BLaER1 (cell line): Measurements from ENCODE around the gene C10orf120.

ENCODE experiments used
- H3K27ac ChIP-seq: shearing (Covaris generic); formaldehyde crosslinking; 2 replicates; pipeline ENCODE4 v1.8.1; 2022
- H3K27me3 ChIP-seq: shearing (Covaris generic); formaldehyde crosslinking; 2 replicates; pipeline ENCODE4 v1.8.1; 2022
- H3K36me3 ChIP-seq: shearing (Covaris generic); formaldehyde crosslinking; 2 replicates; pipeline ENCODE4 v1.8.1; 2022
- H3K4me1 ChIP-seq: shearing (Covaris generic); formaldehyde crosslinking; 2 replicates; pipeline ENCODE4 v1.8.1; 2022
- H3K4me2 ChIP-seq: shearing (Covaris generic); formaldehyde crosslinking; 2 replicates; pipeline ENCODE4 v1.8.1; 2022
- H3K4me3 ChIP-seq: shearing (Covaris generic); formaldehyde crosslinking; 2 replicates; pipeline ENCODE4 v1.8.1; 2022
- H3K9ac ChIP-seq: shearing (Covaris generic); formaldehyde crosslinking; 2 replicates; pipeline ENCODE4 v1.8.1; 2022
- H3K9me3 ChIP-seq: shearing (Covaris generic); formaldehyde crosslinking; 2 replicates; pipeline ENCODE4 v1.8.1; 2022
- H4K20me1 ChIP-seq: shearing (Covaris generic); formaldehyde crosslinking; 2 replicates; pipeline ENCODE4 v1.8.1; 2022
- Cebpa-rat ChIP-seq: shearing (Covaris generic); IDR thresholded peaks from 2 replicates; pipeline ENCODE4 v1.8.1; 2022

C10orf120 gene

DNA sequence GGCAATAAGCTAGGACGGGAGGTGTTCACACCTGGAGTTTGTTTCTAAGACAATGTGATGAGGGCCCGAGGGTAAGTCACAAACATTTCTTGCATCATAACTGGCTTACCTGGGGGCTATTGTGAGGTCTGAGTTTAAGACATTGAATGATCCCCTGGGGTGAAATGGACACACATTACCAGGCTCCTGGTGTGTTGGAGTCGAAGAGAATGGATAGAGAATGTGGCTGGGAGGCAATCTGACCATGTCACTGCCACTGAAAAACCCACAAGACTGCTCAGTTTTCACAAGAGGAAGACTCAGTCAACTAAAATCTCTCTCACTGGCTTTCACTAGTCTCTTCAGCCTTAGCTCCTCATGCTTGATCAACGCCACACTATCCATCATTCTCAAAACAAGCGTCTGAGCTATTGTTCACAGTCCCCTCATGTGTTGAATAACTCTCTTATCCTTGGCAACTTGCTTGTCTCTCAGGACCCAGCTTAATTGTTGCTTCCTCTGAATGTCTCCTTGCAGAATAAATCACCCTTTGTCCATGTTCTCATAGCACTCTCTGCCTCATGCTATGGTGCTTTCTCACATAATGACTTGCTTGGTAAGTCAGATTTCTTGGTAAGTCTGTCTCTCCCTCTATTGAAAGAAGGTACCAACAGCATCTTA, at the start of gene C10orf120:
Gene C10orf120 (minus strand): TSS at position 51 of the 660 bp plus-strand sequence. CDS start 56 bp downstream, outside the sequence.
- Histone ChIP-seq H4K20me1 (no peaks in the 10 kb centered on the region), H3K4me1 (peaks cover 7% of the 10 kb centered on the region), H3K9ac (no peak within 1 kb of the TSS), H3K9me3 (no peaks in the 10 kb centered on the region), H3K4me3 (no peak within 1 kb of the TSS), H3K4me2 (no peak within 1 kb of the TSS), H3K27ac (no peak within 1 kb of the TSS), H3K36me3 (no peaks in the 10 kb centered on the region), H3K27me3 (no peaks in the 10 kb centered on the region)
- TF ChIP-seq Cebpa-rat, result no peak

- H3K4me1 ChIP-seq, result no peaks in the 10 kb centered on the region
- no peak overlapping the region for H3K9ac ChIP-seq
- H3K4me2 ChIP-seq, result no peak overlapping the region
- H3K27me3 ChIP-seq, result no peaks in the 10 kb centered on the region
- H3K27ac ChIP-seq, result no peak overlapping the region
- no peaks in the 10 kb centered on the region for H4K20me1 ChIP-seq
- H3K9me3 ChIP-seq, result no peaks in the 10 kb centered on the region
- H3K4me3 ChIP-seq, result no peak overlapping the region
- no peaks in the 10 kb centered on the region for H3K36me3 ChIP-seq
- no peak for TF ChIP-seq Cebpa-rat
Measured at GRCh38 chr10:122748496-122748895, 48.9 kb upstream of the C10orf120 start.

- H3K4me2 ChIP-seq, result no peak overlapping the region
- H3K36me3 ChIP-seq, result no peaks in the 10 kb centered on the region
- no peaks in the 10 kb centered on the region for H3K9me3 ChIP-seq
- H3K4me1 ChIP-seq, result no peaks in the 10 kb centered on the region
- H3K27ac ChIP-seq, result no peak overlapping the region
- no peaks in the 10 kb centered on the region for H4K20me1 ChIP-seq
- TF ChIP-seq Cebpa-rat, result no peak
- no peak overlapping the region for H3K9ac ChIP-seq
- H3K4me3 ChIP-seq, result no peak overlapping the region
- no peaks in the 10 kb centered on the region for H3K27me3 ChIP-seq
Measured at GRCh38 chr10:122746408-122746807, 46.8 kb upstream of the C10orf120 start.

DNA sequence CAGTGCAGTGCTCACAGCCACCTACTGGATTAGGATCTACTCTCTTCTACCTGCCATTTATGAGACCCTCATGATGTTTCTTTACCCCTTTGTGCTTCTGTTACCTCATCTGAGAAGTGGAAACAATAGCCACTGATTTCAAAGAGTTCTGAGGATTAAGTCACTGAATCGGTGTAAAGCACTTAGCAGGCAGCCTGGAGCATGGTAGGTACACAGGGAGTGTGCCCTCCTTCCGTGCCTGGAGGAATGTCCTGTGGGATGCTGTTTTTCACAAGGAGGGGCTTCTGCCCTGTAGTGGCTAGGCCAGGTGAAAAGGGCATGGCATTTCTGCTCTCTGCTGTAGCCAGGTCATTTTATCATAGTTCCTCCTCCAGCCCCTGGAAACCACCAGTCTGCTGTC, 44.6 kb upstream of the C10orf120 start:
- TF ChIP-seq Cebpa-rat, result no peak
- no peaks in the 10 kb centered on the region for H3K27me3 ChIP-seq

GRCh38 chr10:122740640-122741039, 41.0 kb upstream of the C10orf120 start:
- no peak for TF ChIP-seq Cebpa-rat
- Histone ChIP-seq H4K20me1 (no peaks in the 10 kb centered on the region), H3K27ac (no peak overlapping the region), H3K9me3 (no peaks in the 10 kb centered on the region), H3K4me1 (peaks cover 4% of the 10 kb centered on the region; the same call in 1 of the 2 replicates), H3K4me2 (no peak overlapping the region), H3K9ac (no peak overlapping the region), H3K4me3 (no peak overlapping the region), H3K27me3 (no peaks in the 10 kb centered on the region), H3K36me3 (no peaks in the 10 kb centered on the region)

More for the DNA sequence above, 44.6 kb upstream of the C10orf120 start:
- no peak overlapping the region for H3K27ac ChIP-seq
- H3K4me1 ChIP-seq, result no peaks in the 10 kb centered on the region
- no peaks in the 10 kb centered on the region for H3K36me3 ChIP-seq
- no peak overlapping the region for H3K9ac ChIP-seq
- no peaks in the 10 kb centered on the region for H4K20me1 ChIP-seq
- H3K9me3 ChIP-seq, result no peaks in the 10 kb centered on the region
- H3K4me3 ChIP-seq, result no peak overlapping the region
- no peak overlapping the region for H3K4me2 ChIP-seq

DNA sequence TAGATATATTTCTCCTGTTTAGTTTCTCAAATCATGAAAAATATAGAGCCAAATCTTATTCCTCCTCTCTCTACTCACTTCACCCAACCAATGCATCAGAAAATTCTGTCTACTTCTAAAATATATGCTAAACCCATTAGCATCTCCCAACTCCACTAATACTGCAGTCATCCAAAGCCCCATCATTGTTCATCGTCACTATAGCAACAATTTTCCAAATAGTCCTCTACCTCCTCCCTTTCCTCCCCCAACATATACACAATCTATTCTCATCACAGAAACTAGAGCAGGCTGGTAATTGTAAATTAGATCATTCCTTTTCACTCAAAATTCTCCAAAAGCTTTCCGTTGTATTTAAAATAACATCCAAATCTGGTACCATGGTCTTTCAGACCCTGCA, 38.4 kb upstream of the C10orf120 start:
- Histone ChIP-seq H3K4me3 (no peak overlapping the region), H3K4me1 (peaks cover 4% of the 10 kb centered on the region; the same call in 1 of the 2 replicates), H3K27me3 (no peaks in the 10 kb centered on the region), H3K4me2 (no peak overlapping the region), H3K9me3 (no peaks in the 10 kb centered on the region), H3K9ac (no peak overlapping the region), H3K36me3 (no peaks in the 10 kb centered on the region), H3K27ac (no peak overlapping the region), H4K20me1 (no peaks in the 10 kb centered on the region)
- TF ChIP-seq Cebpa-rat, result no peak

DNA sequence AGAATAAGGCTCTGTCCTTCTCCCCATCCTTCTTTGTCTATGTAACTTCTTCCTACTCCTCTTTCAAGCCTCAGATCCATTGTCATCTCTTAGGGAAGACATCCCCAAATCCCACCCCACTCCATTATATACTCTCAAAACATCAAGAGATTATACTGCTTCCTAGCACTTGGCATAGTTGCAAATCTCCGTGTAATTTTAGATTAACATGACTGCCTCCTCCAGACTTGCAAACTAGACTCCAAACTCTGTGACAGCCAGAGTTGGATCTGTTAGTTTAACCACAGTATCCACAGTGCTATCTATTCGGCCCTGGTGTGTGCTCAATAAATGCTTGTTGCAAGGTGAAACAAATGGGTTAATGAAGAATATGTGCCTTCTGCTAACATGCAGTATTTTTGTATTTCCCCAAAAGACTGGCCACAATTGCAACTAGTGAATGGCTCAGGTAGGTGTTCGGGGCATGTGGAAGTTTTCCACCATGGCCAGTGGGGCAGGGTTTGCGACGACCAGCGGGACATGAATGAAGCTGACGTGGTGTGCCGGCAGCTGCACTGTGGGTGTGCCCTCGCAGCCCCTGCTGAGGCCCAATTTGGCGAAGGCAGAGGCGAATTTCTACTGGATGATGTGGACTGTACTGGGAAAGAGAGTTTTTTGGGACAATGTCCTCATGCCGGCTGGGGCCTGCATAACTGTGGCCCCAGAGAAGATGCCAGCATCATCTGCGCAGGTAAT, 34.5 kb upstream of the C10orf120 start:
- no peaks in the 10 kb centered on the region for H3K27me3 ChIP-seq
- H3K9me3 ChIP-seq, result no peaks in the 10 kb centered on the region
- TF ChIP-seq Cebpa-rat, result no peak
- H3K4me2 ChIP-seq, result no peak overlapping the region
- H3K4me3 ChIP-seq, result no peak overlapping the region
- no peak overlapping the region for H3K27ac ChIP-seq
- no peak overlapping the region for H3K9ac ChIP-seq
- no peaks in the 10 kb centered on the region for H4K20me1 ChIP-seq
- H3K36me3 ChIP-seq, result no peaks in the 10 kb centered on the region
- peaks cover 37% of the 10 kb centered on the region for H3K4me1 ChIP-seq

DNA sequence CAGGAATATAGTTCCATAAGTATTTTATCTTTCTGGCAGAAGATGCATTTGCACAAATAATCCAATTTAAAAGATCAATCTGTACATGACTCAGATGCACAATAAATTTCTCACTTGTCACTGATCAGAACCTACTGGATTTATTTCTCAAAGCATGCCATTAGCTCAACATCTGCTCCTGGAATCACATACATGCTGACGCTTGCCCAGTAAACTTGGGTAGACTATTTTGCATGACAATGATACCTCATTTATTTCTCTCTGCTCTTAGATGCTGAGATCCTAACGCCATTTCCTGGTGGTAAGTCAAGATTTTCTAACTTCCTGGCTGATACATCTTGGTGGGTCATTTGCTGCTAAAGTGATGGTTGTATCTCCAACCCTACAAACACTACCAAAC, 33.8 kb upstream of the C10orf120 start:
- Histone ChIP-seq H3K4me1 (peaks cover 43% of the 10 kb centered on the region), H3K9ac (no peak overlapping the region), H3K27me3 (no peaks in the 10 kb centered on the region), H3K4me3 (no peak overlapping the region), H4K20me1 (no peaks in the 10 kb centered on the region), H3K9me3 (no peaks in the 10 kb centered on the region), H3K36me3 (no peaks in the 10 kb centered on the region), H3K4me2 (no peak overlapping the region), H3K27ac (no peak overlapping the region)
- TF ChIP-seq Cebpa-rat, result no peak

- peak overlapping the region; percentile 42 for H3K9ac ChIP-seq
- H3K27ac ChIP-seq, result peak overlapping the region; percentile 82
- peak overlapping the region; percentile 87 for H3K4me2 ChIP-seq
- no peak for TF ChIP-seq Cebpa-rat
- no peaks in the 10 kb centered on the region for H4K20me1 ChIP-seq
- peaks cover 63% of the 10 kb centered on the region for H3K4me1 ChIP-seq
- no peaks in the 10 kb centered on the region for H3K9me3 ChIP-seq
- H3K36me3 ChIP-seq, result no peaks in the 10 kb centered on the region
- H3K4me3 ChIP-seq, result peak overlapping the region; percentile 46
- H3K27me3 ChIP-seq, result no peaks in the 10 kb centered on the region
Measured at GRCh38 chr10:122730238-122730637, 30.6 kb upstream of the C10orf120 start.

GRCh38 chr10:122729126-122729525, 29.5 kb upstream of the C10orf120 start:
- Histone ChIP-seq H3K9me3 (no peaks in the 10 kb centered on the region), H3K36me3 (no peaks in the 10 kb centered on the region), H3K27me3 (no peaks in the 10 kb centered on the region), H3K4me2 (peak overlapping the region; percentile 87), H4K20me1 (no peaks in the 10 kb centered on the region), H3K27ac (peak overlapping the region; percentile 82), H3K4me3 (peak overlapping the region; percentile 46; the same call in 1 of the 2 replicates), H3K4me1 (peaks cover 63% of the 10 kb centered on the region), H3K9ac (peak overlapping the region; percentile 42)
- TF ChIP-seq Cebpa-rat, result no peak
